Stomach (tissue), 9 donors: ENCODE results near the gene VCL. TPM values are rescaled to one million over a fixed set of nuclear protein-coding genes. Genes with fewer than 3 reads are reported as not detected.

Experiments used
- DNase-seq, 2 donors: peaks; one replicate each; pipeline versions ENCODE4 v3.0.0 to v3.0.0-alpha.2; 2013 to 2019
- H3K27ac ChIP-seq, 5 donors: fragments of 200-600 bp in 4 of 5; sonication (generic) in 4 of 5; one replicate each; pipeline ENCODE4 v1.5.1; 2013 to 2019; ENCODE audit warnings: mild to moderate bottlenecking in 1 of 5, moderate library complexity in 1 of 5
- H3K27me3 ChIP-seq, 3 donors: fragments of 200-600 bp; sonication (generic); one replicate each; pipeline ENCODE4 v1.5.1; 2017 to 2019; ENCODE audit warnings: mixed run types in 1 of 3
- H3K36me3 ChIP-seq, 4 donors: fragments of 200-600 bp; sonication (generic); 1 replicate in 3 of 4; 2 replicates in 1 of 4; pipeline ENCODE4 v1.5.1; 2016 to 2019
- H3K4me1 ChIP-seq, 4 donors: fragments of 200-600 bp; sonication (generic); one replicate each; pipeline ENCODE4 v1.5.1; 2016 to 2019
- H3K4me3 ChIP-seq, 4 donors: fragments of 200-600 bp; sonication (generic) in 3 of 4; one replicate each; pipeline ENCODE4 v1.5.1; 2016 to 2019; ENCODE audit warnings: mild to moderate bottlenecking in 1 of 4
- H3K9me3 ChIP-seq, 4 donors: fragments of 200-600 bp; sonication (generic); one replicate each; pipeline ENCODE4 v1.5.1; 2016 to 2019
- CTCF ChIP-seq, 7 experiments: fragments of 450-650 bp in 4 of 7; fragments of 200-600 bp in 3 of 7; sonication (generic) in 3 of 7; IDR thresholded peaks; one replicate each; pipeline ENCODE4 v1.5.1; 2016 to 2019; ENCODE audit warnings: antibody characterized with exemption in 7 of 7, control low read depth in 2 of 7, mild to moderate bottlenecking in 1 of 7
- EP300 ChIP-seq: sonication (generic); formaldehyde crosslinking; IDR thresholded peaks from one replicate; pipeline ENCODE4 v1.6.1; 2017; ENCODE audit warnings: antibody characterized with exemption
- POLR2A ChIP-seq, 4 donors: fragments of 450-650 bp; IDR thresholded peaks; one replicate each; pipeline ENCODE4 v1.6.1; 2016; ENCODE audit warnings: antibody characterized with exemption in 4 of 4, control low read depth in 2 of 4, mild to moderate bottlenecking in 1 of 4, moderate library complexity in 1 of 4
- POLR2AphosphoS5 ChIP-seq, 3 donors: sonication (generic); formaldehyde crosslinking; IDR thresholded peaks; one replicate each; pipeline ENCODE4 v1.6.1; 2016; ENCODE audit warnings: antibody characterized with exemption in 3 of 3
- WGBS, 5 donors: extraction: QIAGEN DNeasy Blood & Tissue Kit in 3 of 5; methylation state at CpG; one replicate each; pipeline versions ENCODE4 v1.1.5 to v1.1.7; 2013 to 2018; 5-methylcytosine and 5-hydroxymethylcytosine counted together
- intact Hi-C: fragments of 100-400 bp; cut with DNase I; formaldehyde crosslinking; loops from one replicate; pipeline ENCODE4 v1.15.1; 2023; ENCODE audit warnings: low total_unique reads
- polyA plus RNA-seq, 3 donors: library from polyadenylated mRNA; stranded (reverse); fragments of 200-250 nt; gene quantifications; one replicate each; pipeline ENCODE4 v1.2.3, GENCODE V29; 2013
- total RNA-seq, 5 donors: library from RNA; depleted of rRNA; stranded (reverse); fragments of >200 nt; gene quantifications; one replicate each; pipeline versions ENCODE4 v1.1.0 to v1.2.3, GENCODE V29; 2014 to 2016
- donor health status: healthy with polysubstance abuse.
- donor health status: Bipolar disorder and iron deficiency.
- donor health status: healthy.

VCL gene
- total and polyA plus RNA-seq, 8 donors = 11.2 to 211 (median 62.3) TPM

GRCh38 chr10:74055383-74056049 is 57.6 kb downstream of the VCL start:
- no peaks in the 10 kb centered on the region for H3K36me3 ChIP-seq
- WGBS, 5 donors = 57 to 62% (median 59%) methylated on average over 4 of the region's 4 CpGs
- peak overlapping the region in 4 of 5 donors; percentile 11 to 72 (median 52) for H3K27ac ChIP-seq
- H3K4me1 ChIP-seq = peaks cover 28 to 84% (median 42%) of the 10 kb centered on the region in 4 donors
- no peaks in the 10 kb centered on the region for H3K9me3 ChIP-seq
- H3K27me3 ChIP-seq = no peaks in the 10 kb centered on the region
- H3K4me3 ChIP-seq = no peak overlapping the region
- no peak for DNase-seq
- intact Hi-C loops = no loop called here
- no peak for TF ChIP-seq POLR2A (IDR thresholded peaks at IDR 0.05)
- TF ChIP-seq POLR2AphosphoS5 (IDR thresholded peaks at IDR 0.05) = no peak
- TF ChIP-seq EP300 = no peak
- TF ChIP-seq CTCF (IDR thresholded peaks at IDR 0.05) = no peak

- Histone ChIP-seq H3K9me3 (no peaks in the 10 kb centered on the region), H3K27me3 (no peaks in the 10 kb centered on the region), H3K4me3 (no peak overlapping the region), H3K4me1 (peaks cover 32 to 82% (median 45%) of the 10 kb centered on the region in 4 donors), H3K36me3 (no peaks in the 10 kb centered on the region), H3K27ac (peak overlapping the region in 4 of 5 donors; percentile 11 to 72 (median 52))
- WGBS, 5 donors = 20 to 42% (median 26%) methylated on average over 2 of the region's 2 CpGs
- TF ChIP-seq POLR2AphosphoS5 (IDR thresholded peaks at IDR 0.05) (peak in 1 of 3 donors; percentile 46), CTCF (IDR thresholded peaks at IDR 0.05) (no peak)
- intact Hi-C loops = no loop called here
- peak in 1 of 2 donors; percentile 44 for DNase-seq
Observed at GRCh38 chr10:74056050-74056818, 58.3 kb downstream of the VCL start.

GRCh38 chr10:74058071-74058470 is 60.2 kb downstream of the VCL start:
- H3K27ac ChIP-seq = peak overlapping the region in 3 of 5 donors; percentile 2 to 72 (median 23)
- DNase-seq = peak in 1 of 2 donors; percentile 43
- intact Hi-C loops = no loop called here
- H3K4me3 ChIP-seq = no peak overlapping the region
- H3K4me1 ChIP-seq = peaks cover 33 to 74% (median 43%) of the 10 kb centered on the region in 4 donors
- peaks cover 0 to 5% (median 2%) of the 10 kb centered on the region in 4 donors for H3K36me3 ChIP-seq
- 10 to 25% (median 14%) methylated on average over 4 of the region's 4 CpGs for WGBS, 5 donors
- H3K9me3 ChIP-seq = no peaks in the 10 kb centered on the region
- no peaks in the 10 kb centered on the region for H3K27me3 ChIP-seq
- TF ChIP-seq EP300 = no peak
- no peak for TF ChIP-seq POLR2A (IDR thresholded peaks at IDR 0.05)
- TF ChIP-seq POLR2AphosphoS5 (IDR thresholded peaks at IDR 0.05) = no peak
- TF ChIP-seq CTCF (IDR thresholded peaks at IDR 0.05) = no peak

- DNase-seq = peak in 1 of 2 donors; percentile 79
- H3K27ac ChIP-seq = peak overlapping the region in 2 of 5 donors; percentile 2 to 72
- no peak for TF ChIP-seq POLR2A (IDR thresholded peaks at IDR 0.05)
- peak in 1 of 7 experiments; percentile 22 for TF ChIP-seq CTCF (IDR thresholded peaks at IDR 0.05)
- H3K27me3 ChIP-seq = no peaks in the 10 kb centered on the region
- intact Hi-C loops = no loop called here
- peaks cover 33 to 69% (median 43%) of the 10 kb centered on the region in 4 donors for H3K4me1 ChIP-seq
- 25 to 39% (median 36%) methylated on average over 7 of the region's 7 CpGs for WGBS, 5 donors
- H3K36me3 ChIP-seq = peaks cover under 1 to 11% (median 6%) of the 10 kb centered on the region in 4 donors
- no peak overlapping the region for H3K4me3 ChIP-seq
- H3K9me3 ChIP-seq = no peaks in the 10 kb centered on the region
Observed at GRCh38 chr10:74058658-74059057, 60.7 kb downstream of the VCL start.
